Hepatocyte (in vitro differentiated cells): ENCODE results near the gene ANXA2. TPM values are rescaled to one million over a fixed set of nuclear protein-coding genes. Genes with fewer than 3 reads are reported as not detected.

Experiments
- DNase-seq: peaks from one replicate; pipeline ENCODE4 v3.0.0-alpha.2; 2016; ENCODE audit warnings: low spot score
- H2AFZ ChIP-seq: fragments of 200-600 bp; sonication (generic); 2 replicates; pipeline ENCODE4 v1.6.0; 2016; ENCODE audit warnings: antibody characterized with exemption, mild to moderate bottlenecking
- H3K27ac ChIP-seq: fragments of 200-600 bp; sonication (generic); 2 replicates; pipeline ENCODE4 v1.5.1; 2016; ENCODE audit warnings: mild to moderate bottlenecking
- H3K27me3 ChIP-seq: fragments of 200-600 bp; sonication (generic); 2 replicates; pipeline ENCODE4 v1.6.1; 2016
- H3K36me3 ChIP-seq: fragments of 200-600 bp; sonication (generic); replicated peaks from 2 replicates; pipeline ENCODE4 v1.5.1; 2016; ENCODE audit warnings: low read depth; ENCODE audit not compliant: insufficient read depth
- H3K4me1 ChIP-seq: fragments of 200-600 bp; sonication (generic); 2 replicates; pipeline ENCODE4 v1.5.1; 2016; ENCODE audit warnings: mild to moderate bottlenecking, moderate library complexity; ENCODE audit not compliant: insufficient read depth
- H3K4me2 ChIP-seq: fragments of 200-600 bp; sonication (generic); 2 replicates; pipeline ENCODE4 v1.6.0; 2016
- H3K4me3 ChIP-seq: fragments of 200-600 bp; sonication (generic); 2 replicates; pipeline ENCODE4 v1.5.1; 2016; ENCODE audit warnings: mild to moderate bottlenecking
- H3K79me2 ChIP-seq: fragments of 200-600 bp; sonication (generic); 2 replicates; pipeline ENCODE4 v1.6.0; 2017; ENCODE audit warnings: mild to moderate bottlenecking
- H3K9me2 ChIP-seq: fragments of 200-600 bp; sonication (generic); replicated peaks from 2 replicates; pipeline ENCODE4 v1.6.0; 2017; ENCODE audit warnings: mild to moderate bottlenecking; ENCODE audit not compliant: insufficient read depth
- H3K9me3 ChIP-seq: fragments of 200-600 bp; sonication (generic); 2 replicates; pipeline ENCODE4 v1.5.1; 2016; ENCODE audit warnings: low read depth, mild to moderate bottlenecking
- H4K20me1 ChIP-seq: fragments of 200-600 bp; sonication (generic); 2 replicates; pipeline ENCODE4 v1.6.0; 2016; ENCODE audit warnings: mild to moderate bottlenecking; ENCODE audit not compliant: insufficient read depth, poor library complexity, severe bottlenecking
- EZH2 ChIP-seq: fragments of 200-600 bp; sonication (generic); IDR thresholded peaks from 2 replicates; pipeline ENCODE4 v1.6.1; 2016; ENCODE audit warnings: antibody characterized with exemption, mild to moderate bottlenecking, borderline replicate concordance
- EZH2phosphoT487 ChIP-seq: fragments of 200-600 bp; sonication (generic); IDR thresholded peaks from one replicate; pipeline ENCODE4 v1.6.1; 2018; ENCODE audit warnings: antibody characterized with exemption, mild to moderate bottlenecking, low read depth, moderate library complexity; ENCODE audit not compliant: unreplicated experiment, severe bottlenecking
- WGBS: methylation state at CpG from one replicate; pipeline ENCODE4 v1.1.6; 2016; ENCODE audit warnings: low lambda C conversion rate; ENCODE audit errors: missing lambda C conversion rate; 5-methylcytosine and 5-hydroxymethylcytosine counted together
- polyA plus RNA-seq: library from polyadenylated mRNA; unstranded; fragments of >200 nt; fragmentation: Nextera tagmentation; extraction: Ambion mirVana; gene quantifications from 2 replicates; pipeline ENCODE4 v1.2.1, GENCODE V29; 2016
- total RNA-seq: library from RNA; depleted of rRNA; stranded (reverse); fragments of >200 nt; gene quantifications from 2 replicates; pipeline ENCODE4 v1.2.3, GENCODE V29; 2014
- TF ChIP-seq, protein P1 (sequence below): fragments of 200-600 bp; sonication (generic); IDR thresholded peaks from 2 replicates; pipeline ENCODE4 v1.5.1; 2016; ENCODE audit warnings: antibody characterized with exemption, mild to moderate bottlenecking; ENCODE audit not compliant: poor library complexity

The ANXA2 gene
- total RNA-seq (1,102 and 1,220 TPM in 2 replicates), polyA plus RNA-seq (1,699 and 1,702 TPM in 2 replicates)

DNA sequence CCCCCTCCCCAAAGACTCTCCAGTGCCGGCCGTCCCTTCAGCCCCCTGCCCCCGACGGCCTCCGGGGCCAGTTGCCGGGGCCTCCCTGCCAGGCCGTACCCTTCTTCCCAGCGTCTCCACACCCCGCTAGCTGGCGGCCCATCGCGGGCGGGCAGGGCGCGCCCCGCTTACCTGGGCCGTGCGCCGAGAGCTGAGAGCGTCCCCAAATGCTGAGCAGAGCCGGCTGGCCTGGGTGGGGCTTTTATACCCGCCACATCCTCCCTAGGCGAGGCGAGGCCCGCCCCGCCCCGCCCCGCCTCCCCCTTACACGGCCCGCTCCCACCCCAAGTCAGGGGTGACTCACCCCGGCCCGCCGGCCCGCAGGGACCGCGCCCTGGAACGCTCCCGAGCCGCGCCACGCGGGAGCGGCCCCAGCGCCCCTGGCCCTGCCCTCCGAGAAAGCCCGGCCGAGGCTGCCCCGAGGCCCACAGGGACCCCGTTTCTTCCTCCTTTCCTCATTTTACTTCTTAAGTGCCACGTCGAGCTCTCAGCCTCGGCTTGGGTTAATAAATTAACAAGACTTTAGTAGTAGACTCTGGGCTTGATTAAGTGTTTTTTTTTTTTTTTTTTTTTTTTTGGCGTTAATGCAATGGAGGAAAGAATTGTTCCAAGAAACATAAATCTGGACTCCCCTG is at the start of gene ANXA2:
ANXA2 (minus strand) TSS at position 215 of the 674 bp plus-strand sequence. CDS start 11,911 bp downstream, outside the sequence.
- H3K79me2 ChIP-seq: peaks cover 44% of the 10 kb centered on the region
- H3K9me3 ChIP-seq: no peaks in the 10 kb centered on the region
- peaks cover 67% of the 10 kb centered on the region for H3K4me1 ChIP-seq
- H4K20me1 ChIP-seq: peaks cover 18% of the 10 kb centered on the region
- peak within 1 kb of the TSS; percentile 93 for H3K4me2 ChIP-seq
- no peaks in the 10 kb centered on the region for H3K36me3 ChIP-seq
- peak within 1 kb of the TSS; percentile 69 for H2AFZ ChIP-seq
- peak within 1 kb of the TSS; percentile 100 for H3K27ac ChIP-seq
- H3K9me2 ChIP-seq: no peaks in the 10 kb centered on the region
- peak; percentile 97 for DNase-seq
- under 1% methylated on average over 39 of the region's 53 CpGs for WGBS
- H3K4me3 ChIP-seq: peak within 1 kb of the TSS; percentile 94
- TF ChIP-seq EZH2phosphoT487: no peak
- no peak for TF ChIP-seq EZH2
- TF ChIP-seq, protein P1, sequence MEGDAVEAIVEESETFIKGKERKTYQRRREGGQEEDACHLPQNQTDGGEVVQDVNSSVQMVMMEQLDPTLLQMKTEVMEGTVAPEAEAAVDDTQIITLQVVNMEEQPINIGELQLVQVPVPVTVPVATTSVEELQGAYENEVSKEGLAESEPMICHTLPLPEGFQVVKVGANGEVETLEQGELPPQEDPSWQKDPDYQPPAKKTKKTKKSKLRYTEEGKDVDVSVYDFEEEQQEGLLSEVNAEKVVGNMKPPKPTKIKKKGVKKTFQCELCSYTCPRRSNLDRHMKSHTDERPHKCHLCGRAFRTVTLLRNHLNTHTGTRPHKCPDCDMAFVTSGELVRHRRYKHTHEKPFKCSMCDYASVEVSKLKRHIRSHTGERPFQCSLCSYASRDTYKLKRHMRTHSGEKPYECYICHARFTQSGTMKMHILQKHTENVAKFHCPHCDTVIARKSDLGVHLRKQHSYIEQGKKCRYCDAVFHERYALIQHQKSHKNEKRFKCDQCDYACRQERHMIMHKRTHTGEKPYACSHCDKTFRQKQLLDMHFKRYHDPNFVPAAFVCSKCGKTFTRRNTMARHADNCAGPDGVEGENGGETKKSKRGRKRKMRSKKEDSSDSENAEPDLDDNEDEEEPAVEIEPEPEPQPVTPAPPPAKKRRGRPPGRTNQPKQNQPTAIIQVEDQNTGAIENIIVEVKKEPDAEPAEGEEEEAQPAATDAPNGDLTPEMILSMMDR: no peak
- H3K27me3 ChIP-seq: no peaks in the 10 kb centered on the region

DNA sequence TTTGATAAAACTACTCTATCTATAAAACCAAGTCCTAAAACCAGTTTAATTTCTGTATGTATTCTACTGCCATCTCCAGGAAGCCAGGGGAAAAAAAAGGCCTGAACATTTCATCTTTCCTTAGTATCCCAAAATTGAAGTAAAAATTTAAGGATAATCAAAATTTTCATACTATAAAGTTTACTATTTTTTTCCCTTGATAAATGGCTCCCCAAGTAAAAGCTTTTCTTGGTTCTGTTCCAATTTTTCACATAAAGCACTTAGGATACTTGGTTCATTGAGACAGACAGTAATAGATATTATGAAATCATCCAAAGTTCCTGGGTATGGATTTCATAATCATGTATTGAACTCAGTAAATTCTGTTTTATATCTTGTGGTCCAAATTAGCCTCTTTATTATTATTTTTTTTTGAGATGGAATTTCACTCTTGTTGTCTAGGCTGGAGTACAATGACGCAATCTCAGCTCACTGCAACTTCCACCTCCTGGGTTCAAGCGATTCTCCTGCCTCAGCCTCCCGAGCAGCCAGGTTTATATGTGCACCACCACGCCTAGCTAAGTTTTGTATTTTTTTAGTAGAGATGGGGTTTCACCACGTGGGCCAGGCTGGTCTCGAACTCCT is 46.6 kb upstream of the ANXA2 start:
- 95% methylated on average over 6 of the region's 6 CpGs for WGBS
- TF ChIP-seq EZH2: no peak
- TF ChIP-seq, protein P1: peak; percentile 87
- TF ChIP-seq EZH2phosphoT487: no peak
- no peak overlapping the region for H3K27ac ChIP-seq
- H3K4me1 ChIP-seq: peaks cover 7% of the 10 kb centered on the region
- H3K79me2 ChIP-seq: no peaks in the 10 kb centered on the region
- no peaks in the 10 kb centered on the region for H3K9me3 ChIP-seq
- no peaks in the 10 kb centered on the region for H4K20me1 ChIP-seq
- H3K4me2 ChIP-seq: no peak overlapping the region
- no peak overlapping the region for H3K4me3 ChIP-seq
- H3K36me3 ChIP-seq: no peaks in the 10 kb centered on the region
- H2AFZ ChIP-seq: no peak overlapping the region
- no peaks in the 10 kb centered on the region for H3K27me3 ChIP-seq
- peak; percentile 34 for DNase-seq
- no peaks in the 10 kb centered on the region for H3K9me2 ChIP-seq

DNA sequence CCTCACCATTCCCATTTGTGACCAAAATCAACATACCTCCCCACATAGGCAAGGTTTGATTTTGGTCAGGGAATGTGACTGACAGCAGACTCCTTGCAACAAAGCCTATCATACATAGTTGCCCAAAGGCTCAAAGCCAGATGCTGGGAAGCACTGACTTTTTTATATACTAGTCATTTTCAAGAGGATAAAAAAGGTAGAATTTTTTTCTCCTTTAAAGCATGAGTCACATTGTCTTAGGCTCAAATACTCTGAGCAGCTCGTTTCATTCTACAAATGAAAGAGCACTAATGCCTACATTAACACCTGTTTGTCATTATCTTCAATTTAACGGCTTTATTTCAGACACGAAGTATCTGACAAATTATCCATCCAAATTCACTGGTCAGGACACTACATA is 45.0 kb upstream of the ANXA2 start:
- no peak overlapping the region for H3K27ac ChIP-seq
- H3K36me3 ChIP-seq: no peaks in the 10 kb centered on the region
- no peaks in the 10 kb centered on the region for H3K27me3 ChIP-seq
- H3K79me2 ChIP-seq: no peaks in the 10 kb centered on the region
- H3K4me1 ChIP-seq: peaks cover 7% of the 10 kb centered on the region
- WGBS: 69% methylated on average over 3 of the region's 3 CpGs
- H2AFZ ChIP-seq: no peak overlapping the region
- TF ChIP-seq, protein P1: no peak
- no peak for TF ChIP-seq EZH2
- TF ChIP-seq EZH2phosphoT487: no peak
- H3K4me2 ChIP-seq: no peak overlapping the region
- DNase-seq: no peak
- H3K9me2 ChIP-seq: no peaks in the 10 kb centered on the region
- no peaks in the 10 kb centered on the region for H3K9me3 ChIP-seq
- H3K4me3 ChIP-seq: no peak overlapping the region
- no peaks in the 10 kb centered on the region for H4K20me1 ChIP-seq
